HepG2 (cell line): ENCODE data around the gene SMG5. TPM values are rescaled to one million over a fixed set of nuclear protein-coding genes. Genes with fewer than 3 reads are reported as not detected.

Experiments used
- ATAC-seq: fragments of 200-7000 bp; cut with Tn5 transposase; 3 replicates; pipeline ENCODE4 v1.9.1; 2020; ENCODE audit warnings: mild to moderate bottlenecking, moderate library complexity
- BruUV-seq: library from RNA; stranded (reverse); fragments of 400-500 nt; replicated peaks from 2 replicates; lab custom pipeline; 2021; lab: Mats Ljungman, UMichigan
- CTCF ChIA-PET: fragments of 300-600 bp; formaldehyde crosslinking; extraction: SDS; loops from one replicate; lab custom pipeline; 2021; ENCODE audit warnings: low total read pairs, inconsistent platforms, low intra/inter-chr PET ratio; lab: Yijun Ruan, JAX
- POLR2A ChIA-PET: fragments of 350-600 bp; sonication (Branson Sonifier 250); formaldehyde crosslinking; loops from one replicate; lab custom pipeline; 2020; ENCODE audit warnings: antibody characterized with exemption, inconsistent platforms; lab: Yijun Ruan, JAX
- DNase-seq: peaks from one replicate; pipeline ENCODE4 v3.0.0-alpha.2; 2015; ENCODE audit warnings: low spot score
- FAIRE-seq: peaks from 3 replicates; lab custom pipeline; 2011; peaks lifted over from hg19 to GRCh38; lab: Jason Lieb, UNC
- H2AFZ ChIP-seq: one replicate; pipeline ENCODE4 v1.6.1; 2011; ENCODE audit warnings: low read length, inconsistent platforms
- H3K27ac ChIP-seq: fragments of 300-600 bp; 3 replicates; pipeline ENCODE4 v1.8.0; 2011; ENCODE audit warnings: mixed run types, mild to moderate bottlenecking, mixed read lengths, low read length, inconsistent platforms; ENCODE audit not compliant: insufficient read depth; ENCODE audit errors: extremely low read length
- H3K27me3 ChIP-seq, 2 experiments: fragments of 200-600 bp in 1 of 2; 2 replicates in 1 of 2; 3 replicates in 1 of 2; pipeline versions ENCODE4 v1.6.0 to v1.8.0; 2011; ENCODE audit warnings: low read length in 2 of 2, mild to moderate bottlenecking in 2 of 2, moderate library complexity in 2 of 2, inconsistent platforms in 1 of 2; ENCODE audit not compliant: insufficient read depth in 2 of 2, control insufficient read depth in 1 of 2
- H3K36me3 ChIP-seq, 2 experiments: fragments of 200-600 bp in 1 of 2; replicated peaks in 1 of 2; 2 replicates in 1 of 2; 3 replicates in 1 of 2; pipeline versions ENCODE4 v1.5.1 to v1.8.0; 2011; ENCODE audit warnings: low read length in 2 of 2, inconsistent platforms in 1 of 2; ENCODE audit not compliant: insufficient read depth in 2 of 2, control insufficient read depth in 1 of 2
- H3K4me1 ChIP-seq: 2 replicates; pipeline ENCODE4 v1.5.1; 2012; ENCODE audit warnings: low read length, inconsistent platforms; ENCODE audit not compliant: insufficient read depth
- H3K4me2 ChIP-seq: 2 replicates; pipeline ENCODE4 v1.6.0; 2011; ENCODE audit warnings: low read depth, low read length, inconsistent platforms
- H3K4me3 ChIP-seq, 3 experiments: fragments of 200-600 bp in 1 of 3; sonication (generic), shearing (Covaris generic) in 1 of 3; replicated peaks in 1 of 3; 2 replicates each; pipeline ENCODE4 v1.5.1; 2011 to 2016; ENCODE audit warnings: low read length in 3 of 3, inconsistent platforms in 2 of 3, low read depth in 2 of 3, mild to moderate bottlenecking in 2 of 3, control low read depth in 1 of 3, mixed read lengths in 1 of 3; ENCODE audit not compliant: insufficient read depth in 1 of 3
- H3K79me2 ChIP-seq: one replicate; pipeline ENCODE4 v1.6.1; 2011; ENCODE audit warnings: low read length, inconsistent platforms; ENCODE audit not compliant: insufficient read depth
- H3K9ac ChIP-seq: 2 replicates; pipeline ENCODE4 v1.6.0; 2011; ENCODE audit warnings: mild to moderate bottlenecking, low read depth, low read length, inconsistent platforms; ENCODE audit not compliant: insufficient read depth
- H3K9me3 ChIP-seq: 2 replicates; pipeline ENCODE4 v1.5.1; 2012; ENCODE audit warnings: mild to moderate bottlenecking, low read length
- H4K20me1 ChIP-seq: 2 replicates; pipeline ENCODE4 v1.6.0; 2011; ENCODE audit warnings: inconsistent platforms, mild to moderate bottlenecking, low read length, moderate library complexity; ENCODE audit not compliant: insufficient read depth
- AHR ChIP-seq: IDR thresholded peaks from 2 replicates; pipeline ENCODE4 v1.6.1; 2018; ENCODE audit warnings: missing genetic modification reagents, missing compliant biosample characterization
- DBP ChIP-seq: sonication (generic); formaldehyde crosslinking; IDR thresholded peaks from 2 replicates; pipeline ENCODE4 v1.4.0; 2020; ENCODE audit warnings: missing genetic modification reagents; ENCODE audit errors: not compliant biosample characterization
- ETV6 ChIP-seq: sonication (generic); formaldehyde crosslinking; conservative IDR thresholded peaks from 2 replicates; pipeline ENCODE4 v1.4.0; 2020; ENCODE audit warnings: missing genetic modification reagents
- HDAC6 ChIP-seq: fragments of 200-600 bp; sonication (generic); IDR thresholded peaks from 2 replicates; pipeline ENCODE4 v1.7.0; 2017; ENCODE audit warnings: mild to moderate bottlenecking, antibody characterized with exemption, low read length, low read depth
- ZFP90 ChIP-seq: sonication (generic); formaldehyde crosslinking; IDR thresholded peaks from 2 replicates; pipeline ENCODE4 v1.8.0; 2022; ENCODE audit warnings: missing genetic modification reagents, mild to moderate bottlenecking, inconsistent platforms, borderline replicate concordance
- ZNF136 ChIP-seq: sonication (generic); formaldehyde crosslinking; IDR thresholded peaks from 2 replicates; pipeline ENCODE4 v1.8.1; 2022; ENCODE audit warnings: low read depth, mild to moderate bottlenecking, moderate library complexity, missing genetic modification reagents
- ZNF430 ChIP-seq: sonication (generic); formaldehyde crosslinking; IDR thresholded peaks from 2 replicates; pipeline ENCODE4 v1.9.0; 2021; ENCODE audit warnings: mild to moderate bottlenecking, missing genetic modification reagents
- ZZZ3 ChIP-seq: sonication (generic); formaldehyde crosslinking; IDR thresholded peaks from 2 replicates; pipeline ENCODE4 v1.4.0; 2020; ENCODE audit warnings: missing genetic modification reagents, mild to moderate bottlenecking, borderline replicate concordance
- WGBS: methylation state at CpG from one replicate; pipeline ENCODE4 v1.1.6; 2017; ENCODE audit warnings: low lambda C conversion rate; 5-methylcytosine and 5-hydroxymethylcytosine counted together
- in situ Hi-C: cut with HindIII; loops from 2 replicates; pipeline ENCODE4 v1.10.0; 2017; ENCODE audit warnings: low pct_unique_long_range_greater_than_20kb; ENCODE audit not compliant: extremely low pct_ligation_motif_present
- intact Hi-C: fragments of 100-400 bp; cut with micrococcal nuclease; formaldehyde crosslinking; loops from one replicate; pipeline ENCODE4 v1.10.0; 2022; ENCODE audit not compliant: unreplicated experiment
- polyA plus RNA-seq, 8 experiments: library from polyadenylated mRNA; depleted of rRNA in 3 of 8; stranded (reverse) in 7 of 8; unstranded in 1 of 8; fragments of >200 nt; fragmentation: Illumina TruSeq in 4 of 8; extraction: Trizol in 4 of 8; gene quantifications; 2 replicates each; pipeline versions ENCODE4 v1.2.1 to v1.2.3, GENCODE V29; 2011 to 2016; ENCODE audit warnings: low read depth in 4 of 8, missing spikeins in 1 of 8, mixed read lengths in 1 of 8; ENCODE audit not compliant: insufficient read depth in 1 of 8
- total RNA-seq, 5 experiments: library from RNA; depleted of rRNA; stranded (reverse); fragments of >200 nt; fragmentation: Illumina TruSeq; extraction: Trizol; gene quantifications; 2 replicates each; pipeline ENCODE4 v1.2.3, GENCODE V29; 2016; ENCODE audit warnings: low read depth in 1 of 5

The SMG5 gene
- total and polyA plus RNA-seq, 2 of the 13 experiments (the other 11 are each of a cell fraction or from before 2014, with no cell fraction given), result 50.5 to 84.0 TPM

- intact Hi-C loops, result no loop called here
Observed at GRCh38 chr1:156226782-156227181, 55.8 kb downstream of the SMG5 start.

DNA sequence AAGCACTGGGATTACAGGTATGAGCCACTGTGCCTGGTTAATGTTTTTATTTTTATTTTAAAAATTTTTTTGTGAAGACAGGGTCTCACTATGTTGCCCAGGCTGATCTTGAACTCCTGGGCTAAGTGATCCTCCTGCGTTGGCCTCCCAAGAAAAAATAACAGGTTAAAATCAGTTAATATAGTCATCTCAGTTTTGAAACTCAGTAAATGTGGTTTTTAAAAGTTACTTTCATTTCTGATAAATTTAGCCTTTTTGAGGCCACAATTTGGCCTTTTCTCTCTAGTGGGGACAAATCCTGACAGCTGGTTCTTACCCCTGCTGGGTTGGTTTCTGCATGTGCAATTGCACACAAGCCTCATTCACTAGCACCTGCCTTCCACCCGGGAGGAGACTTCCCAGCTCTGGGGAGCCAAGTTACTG, 56.5 kb downstream of the SMG5 start:
- H3K4me1 ChIP-seq, result peaks cover 17% of the 10 kb centered on the region
- no peak for TF ChIP-seq ZNF430 (CRISPR knock-in tag)
- TF ChIP-seq ETV6 (CRISPR knock-in tag), result no peak
- no peak for TF ChIP-seq ZFP90
- TF ChIP-seq AHR, result no peak
- no peak for TF ChIP-seq ZNF136 (CRISPR knock-in tag)
- TF ChIP-seq, all 625 proteins: peak for 0
- H3K4me2 ChIP-seq, result no peak overlapping the region
- H3K4me3 ChIP-seq, result no peak overlapping the region
- in situ Hi-C loops, result loop anchor here (5.0 kb wide), 1 partner anchor 84 kb away; no protein-coding TSS in a partner anchor
- FAIRE-seq (no peak), ATAC-seq (no peak), DNase-seq (no peak)
- CTCF ChIA-PET, result interaction anchor here (1.2 to 2.0 kb wide), 3 partner anchors 80 to 130 kb away, joined by 4 to 44 read pairs (median 37); no protein-coding TSS in a partner anchor
- H3K27ac ChIP-seq, result no peak overlapping the region
- no peak overlapping the region for H2AFZ ChIP-seq
- peaks cover 18 to 53% of the 10 kb centered on the region in 2 experiments for H3K36me3 ChIP-seq
- no peaks in the 10 kb centered on the region for H4K20me1 ChIP-seq
- POLR2A ChIA-PET, result interaction anchor here (2.0 to 4.1 kb wide), 3 partner anchors 53 to 84 kb away, joined by 5 to 38 read pairs (median 17); no protein-coding TSS in a partner anchor
- intact Hi-C loops, result no loop called here
- no peaks in the 10 kb centered on the region for H3K9me3 ChIP-seq
- no TSS peak for BruUV-seq
- H3K79me2 ChIP-seq, result no peaks in the 10 kb centered on the region
- no peaks in the 10 kb centered on the region for H3K27me3 ChIP-seq
- no peak overlapping the region for H3K9ac ChIP-seq
- 100% methylated on average over 2 of the region's 2 CpGs for WGBS

More at GRCh38 chr1:156226782-156227181, 55.8 kb downstream of the SMG5 start:
- Histone ChIP-seq H2AFZ (no peak overlapping the region), H4K20me1 (no peaks in the 10 kb centered on the region)
- TF ChIP-seq ZZZ3, result no peak
- no peak for TF ChIP-seq DBP (CRISPR knock-in tag)
- TF ChIP-seq HDAC6, result no peak
- TF ChIP-seq, all 625 proteins: peak for 0
- Histone ChIP-seq H3K9ac (no peak overlapping the region), H3K79me2 (no peaks in the 10 kb centered on the region), H3K27me3 (no peaks in the 10 kb centered on the region), H3K4me3 (no peak overlapping the region), H3K4me2 (no peak overlapping the region), H3K36me3 (peaks cover 16 to 47% of the 10 kb centered on the region in 2 experiments), H3K4me1 (peaks cover 17% of the 10 kb centered on the region), H3K27ac (no peak overlapping the region), H3K9me3 (no peaks in the 10 kb centered on the region)
- ChIA-PET CTCF (interaction anchor here (1.4 kb wide), 1 partner anchor 80 kb away, joined by 3 read pairs; no protein-coding TSS in a partner anchor), POLR2A (interaction anchor here (2.0 to 4.1 kb wide), 2 partner anchors 54 to 80 kb away, joined by 5 to 38 read pairs; no protein-coding TSS in a partner anchor)
- 100% methylated on average over 2 of the region's 4 CpGs for WGBS
- in situ Hi-C loops, result loop anchor here (5.0 kb wide), 1 partner anchor 84 kb away; no protein-coding TSS in a partner anchor
- BruUV-seq, result no TSS peak
- DNase-seq (no peak), ATAC-seq (no peak), FAIRE-seq (no peak)
